Activated naive CD4-positive, alpha-beta T cell treated with anti-CD3 and anti-CD28 coated beads, Interleukin-2, amount 50 U/mL, for 24 hours (primary cell): ENCODE data around the gene ANKRD55.
A peak's percentile ranks its signal among the peaks of the same experiment; 100 is the strongest.
"Not testable (repeated sequence)": the region's sequence is repeated elsewhere in the genome, so short reads cannot be mapped to it uniquely, and the experiment has no call there.

Experiments
- H3K27ac Mint-ChIP-seq: one replicate; pipeline ENCODE4 v1.8.0; 2021; ENCODE audit warnings: mild to moderate bottlenecking, mixed read lengths
- H3K27me3 Mint-ChIP-seq: one replicate; pipeline ENCODE4 v1.8.0; 2021; ENCODE audit warnings: mixed read lengths
- H3K36me3 Mint-ChIP-seq: one replicate; pipeline ENCODE4 v1.8.0; 2021; ENCODE audit warnings: mixed read lengths
- H3K4me1 Mint-ChIP-seq: one replicate; pipeline ENCODE4 v1.8.0; 2021; ENCODE audit warnings: mixed read lengths
- H3K4me3 Mint-ChIP-seq: one replicate; pipeline ENCODE4 v1.8.0; 2021; ENCODE audit warnings: mild to moderate bottlenecking, mixed read lengths
- H3K9me3 Mint-ChIP-seq: one replicate; pipeline ENCODE4 v1.8.0; 2021; ENCODE audit warnings: mixed read lengths

Gene ANKRD55

DNA sequence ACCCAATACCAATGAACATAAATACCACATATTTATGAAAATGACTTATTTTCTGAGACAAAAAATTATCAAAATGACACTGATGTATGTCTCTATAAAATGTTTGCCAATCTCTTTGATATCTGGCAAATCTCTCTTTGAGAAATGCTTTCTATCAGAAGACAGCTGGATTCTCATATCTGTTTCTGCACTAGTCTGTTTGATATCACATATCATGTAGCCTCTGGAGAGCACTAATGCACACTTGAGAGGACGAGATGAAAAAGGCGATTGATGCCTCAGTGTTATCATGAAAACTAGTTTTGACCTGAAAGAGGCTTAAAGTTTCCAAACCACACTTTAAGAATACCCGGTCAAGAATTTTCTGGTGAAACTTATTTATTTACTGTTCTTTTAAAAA is 29.1 kb upstream of the ANKRD55 start:
- Mint-ChIP-seq H3K4me3 (no peak overlapping the region), H3K4me1 (no peaks in the 10 kb centered on the region), H3K36me3 (no peaks in the 10 kb centered on the region), H3K9me3 (no peaks in the 10 kb centered on the region), H3K27ac (no peak overlapping the region), H3K27me3 (no peaks in the 10 kb centered on the region)

DNA sequence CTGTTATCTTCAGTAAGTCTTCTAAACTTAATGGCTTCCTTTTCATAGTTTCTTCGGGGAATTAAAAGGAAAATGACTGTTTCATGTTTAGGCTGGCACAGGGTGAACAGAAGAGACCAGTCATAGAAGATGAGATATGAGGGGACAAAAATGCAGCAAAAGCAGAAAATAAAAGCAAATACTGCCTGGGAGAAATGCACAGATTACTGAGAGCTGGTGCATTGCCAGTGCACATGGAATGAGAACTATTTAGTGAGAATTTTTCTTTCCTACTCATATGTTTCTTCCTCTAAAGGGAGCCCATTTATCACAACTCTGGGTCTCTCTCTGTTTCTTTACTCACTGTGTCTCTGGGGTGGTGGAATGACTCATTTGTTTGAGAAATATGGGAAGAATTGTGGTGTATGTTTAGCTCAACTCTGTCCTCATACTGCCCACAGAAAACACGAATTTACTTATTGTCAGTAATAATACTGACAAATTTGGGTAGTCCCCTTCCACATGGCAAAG is 25.9 kb upstream of the ANKRD55 start:
- Mint-ChIP-seq H3K4me3 (no peak overlapping the region), H3K9me3 (no peaks in the 10 kb centered on the region), H3K36me3 (no peaks in the 10 kb centered on the region), H3K27me3 (no peaks in the 10 kb centered on the region), H3K27ac (no peak overlapping the region), H3K4me1 (no peaks in the 10 kb centered on the region)

DNA sequence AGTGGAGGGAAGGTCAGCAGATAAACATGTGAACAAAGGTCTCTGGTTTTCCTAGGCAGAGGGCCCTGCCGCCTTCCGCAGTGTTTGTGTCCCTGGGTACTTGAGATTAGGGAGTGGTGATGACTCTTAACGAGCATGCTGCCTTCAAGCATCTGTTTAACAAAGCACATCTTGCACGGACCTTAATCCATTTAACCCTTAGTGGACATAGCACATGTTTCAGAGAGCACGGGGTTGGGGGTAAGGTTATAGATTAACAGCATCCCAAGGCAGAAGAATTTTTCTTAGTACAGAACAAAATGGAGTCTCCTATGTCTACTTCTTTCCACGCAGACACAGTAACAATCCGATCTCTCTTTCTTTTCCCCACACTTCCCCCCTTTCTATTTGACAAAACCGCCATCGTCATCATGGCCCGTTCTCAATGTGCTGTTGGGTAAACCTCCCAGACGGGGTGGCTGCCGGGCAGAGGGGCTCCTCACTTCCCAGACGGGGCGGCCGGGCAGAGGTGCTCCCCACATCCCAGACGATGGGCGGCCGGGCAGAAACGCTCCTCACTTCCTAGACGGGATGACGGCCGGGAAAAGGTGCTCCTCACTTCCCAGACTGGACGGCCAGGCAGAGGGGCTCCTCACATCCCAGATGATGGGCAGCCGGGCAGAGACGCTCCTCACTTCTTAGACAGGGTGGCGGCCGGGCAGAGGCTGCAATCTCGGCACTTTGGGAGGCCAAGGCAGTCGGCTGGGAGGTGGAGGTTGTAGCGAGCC is 24.8 kb upstream of the ANKRD55 start:
- not testable (repeated sequence) for H3K4me3 Mint-ChIP-seq, H3K36me3 Mint-ChIP-seq, H3K27me3 Mint-ChIP-seq, H3K9me3 Mint-ChIP-seq, H3K4me1 Mint-ChIP-seq, H3K27ac Mint-ChIP-seq

DNA sequence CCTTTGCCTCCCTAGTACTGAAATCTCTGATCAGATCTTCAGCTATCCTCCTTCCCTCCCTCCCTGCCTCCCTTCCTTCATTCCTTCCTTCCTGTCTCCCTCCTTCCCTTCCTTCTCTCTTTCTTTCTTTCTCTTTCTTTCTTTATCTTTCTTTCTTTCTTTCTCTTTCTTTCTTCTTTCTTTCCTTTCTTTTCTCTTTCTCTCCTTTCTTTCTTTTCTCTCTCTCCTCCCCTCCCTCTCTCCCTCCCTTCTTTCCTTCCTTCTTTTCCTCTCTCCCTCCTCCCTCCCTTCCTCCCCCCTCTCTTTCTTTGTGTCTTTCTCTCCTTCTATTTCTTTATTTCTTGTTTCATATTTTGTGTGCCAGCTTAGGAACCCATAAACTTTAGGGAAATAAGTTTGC is 23.9 kb upstream of the ANKRD55 start:
- Mint-ChIP-seq H3K9me3 (no peaks in the 10 kb centered on the region), H3K4me1 (no peaks in the 10 kb centered on the region), H3K4me3 (no peak overlapping the region), H3K36me3 (no peaks in the 10 kb centered on the region), H3K27ac (peak overlapping the region; percentile 5), H3K27me3 (no peaks in the 10 kb centered on the region)

DNA sequence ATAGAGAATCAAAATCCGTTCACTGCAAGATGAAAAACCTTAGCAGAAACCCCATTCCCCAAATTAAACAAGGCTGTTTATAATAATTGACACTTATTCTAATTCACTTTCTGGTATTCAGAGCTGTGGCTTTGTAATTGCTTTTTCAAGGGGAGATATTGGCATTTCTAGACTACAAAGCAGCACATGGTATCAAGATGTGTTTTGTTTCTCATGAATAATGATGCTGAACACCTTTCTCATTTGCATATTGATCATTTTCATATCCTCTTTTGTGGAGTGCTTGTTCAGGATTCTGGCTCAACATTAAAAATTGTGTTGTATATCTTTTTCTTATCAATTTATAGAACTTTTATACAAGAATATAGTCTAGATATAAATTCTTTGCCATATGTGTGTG is 22.4 kb upstream of the ANKRD55 start:
- H3K9me3 Mint-ChIP-seq, result no peaks in the 10 kb centered on the region
- H3K36me3 Mint-ChIP-seq, result no peaks in the 10 kb centered on the region
- no peak overlapping the region for H3K27ac Mint-ChIP-seq
- no peaks in the 10 kb centered on the region for H3K27me3 Mint-ChIP-seq
- H3K4me3 Mint-ChIP-seq, result no peak overlapping the region
- no peaks in the 10 kb centered on the region for H3K4me1 Mint-ChIP-seq

DNA sequence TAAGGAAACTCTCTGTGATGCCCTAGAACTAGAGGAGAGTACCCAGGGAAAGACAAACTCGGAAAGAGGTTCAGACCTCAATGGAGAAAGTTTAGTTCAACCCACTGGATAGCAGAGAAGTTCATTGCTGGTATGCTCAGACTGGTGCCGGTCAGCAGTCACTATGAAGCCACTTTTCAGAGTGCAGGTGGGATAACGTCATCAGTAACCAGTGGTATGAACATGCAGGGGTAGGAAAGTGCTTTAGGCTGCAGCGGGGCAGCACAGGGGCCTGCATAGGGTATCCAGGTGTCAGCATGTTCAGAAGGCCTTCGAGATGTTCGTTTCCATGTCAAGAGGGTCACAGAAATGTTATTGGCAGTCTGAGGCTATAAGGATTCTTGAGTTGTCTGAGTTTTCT is 20.8 kb upstream of the ANKRD55 start:
- Mint-ChIP-seq H3K27me3 (no peaks in the 10 kb centered on the region), H3K4me1 (no peaks in the 10 kb centered on the region), H3K4me3 (no peak overlapping the region), H3K9me3 (no peaks in the 10 kb centered on the region), H3K36me3 (no peaks in the 10 kb centered on the region), H3K27ac (no peak overlapping the region)

DNA sequence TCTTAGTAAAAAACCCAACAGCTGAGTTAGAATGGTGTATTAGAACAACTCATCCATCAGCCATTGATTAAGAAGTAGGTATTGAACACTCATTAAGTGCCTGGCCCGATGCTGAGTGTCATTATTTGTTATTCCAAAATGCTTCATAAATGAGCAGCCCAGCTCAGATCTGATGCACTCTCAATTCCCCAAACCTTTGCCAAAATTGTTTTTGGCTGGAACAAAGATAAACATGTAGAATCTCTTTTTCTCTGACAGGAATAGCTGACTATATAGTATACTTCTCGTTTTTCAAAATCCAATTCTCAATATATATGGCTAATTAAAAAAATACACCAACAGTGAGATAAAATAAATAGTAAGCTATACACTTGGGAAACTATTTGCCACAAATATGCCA is 20.0 kb upstream of the ANKRD55 start:
- H3K4me1 Mint-ChIP-seq, result no peaks in the 10 kb centered on the region
- no peaks in the 10 kb centered on the region for H3K27me3 Mint-ChIP-seq
- no peaks in the 10 kb centered on the region for H3K9me3 Mint-ChIP-seq
- no peaks in the 10 kb centered on the region for H3K36me3 Mint-ChIP-seq
- no peak overlapping the region for H3K4me3 Mint-ChIP-seq
- H3K27ac Mint-ChIP-seq, result no peak overlapping the region

DNA sequence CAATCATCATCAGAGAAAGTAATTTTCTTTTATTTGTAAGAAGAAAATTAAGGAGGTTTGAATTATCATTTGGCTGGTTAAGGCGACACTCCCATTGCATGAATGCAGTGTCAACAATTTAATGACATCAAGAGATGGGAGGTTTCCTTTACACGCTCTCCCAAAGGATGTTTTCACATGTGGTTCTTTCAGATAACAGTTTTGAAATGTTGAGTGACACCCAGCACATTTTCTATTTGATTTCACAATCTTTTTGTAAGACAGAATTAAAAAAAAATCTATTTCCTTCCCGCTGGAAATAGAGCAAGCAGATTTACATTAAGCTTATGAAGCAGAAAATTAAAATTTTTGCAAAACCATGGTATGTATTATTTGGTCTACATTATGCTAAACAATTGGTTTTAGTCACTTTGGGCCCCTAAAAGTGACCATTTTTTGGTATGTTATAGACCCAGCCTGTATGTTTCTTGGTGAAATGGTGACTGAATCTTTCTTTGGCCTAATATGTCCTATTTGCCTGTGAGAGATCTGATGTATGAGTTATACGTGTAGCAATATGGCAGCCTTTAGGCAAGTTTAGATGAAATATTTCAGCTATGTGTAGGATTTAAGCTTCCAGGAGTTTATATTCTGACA is 18.9 kb upstream of the ANKRD55 start:
- Mint-ChIP-seq H3K27ac (no peak overlapping the region), H3K9me3 (no peaks in the 10 kb centered on the region), H3K36me3 (no peaks in the 10 kb centered on the region), H3K27me3 (no peaks in the 10 kb centered on the region), H3K4me3 (no peak overlapping the region), H3K4me1 (no peaks in the 10 kb centered on the region)

DNA sequence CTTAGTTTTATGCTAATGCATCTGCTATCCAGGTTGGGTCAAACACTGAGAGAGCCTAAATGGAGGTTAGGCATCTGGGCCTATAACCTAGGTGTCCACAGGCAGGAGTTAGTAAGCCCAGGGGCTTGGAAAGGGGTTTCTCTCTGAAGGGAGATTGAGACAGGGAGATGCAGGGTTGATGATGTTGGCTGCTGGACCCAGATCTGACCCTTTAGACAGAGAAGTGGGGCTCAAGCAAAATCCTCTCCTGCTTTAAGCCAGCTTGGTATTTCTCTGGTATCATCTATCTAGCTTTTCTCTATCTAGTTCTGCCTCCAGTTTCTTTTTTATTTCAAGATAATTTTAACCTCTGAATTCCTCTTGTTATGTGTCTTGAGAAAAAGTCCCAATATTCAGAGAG is 18.3 kb upstream of the ANKRD55 start:
- Mint-ChIP-seq H3K36me3 (no peaks in the 10 kb centered on the region), H3K27ac (no peak overlapping the region), H3K4me1 (no peaks in the 10 kb centered on the region), H3K27me3 (no peaks in the 10 kb centered on the region), H3K4me3 (no peak overlapping the region), H3K9me3 (no peaks in the 10 kb centered on the region)

DNA sequence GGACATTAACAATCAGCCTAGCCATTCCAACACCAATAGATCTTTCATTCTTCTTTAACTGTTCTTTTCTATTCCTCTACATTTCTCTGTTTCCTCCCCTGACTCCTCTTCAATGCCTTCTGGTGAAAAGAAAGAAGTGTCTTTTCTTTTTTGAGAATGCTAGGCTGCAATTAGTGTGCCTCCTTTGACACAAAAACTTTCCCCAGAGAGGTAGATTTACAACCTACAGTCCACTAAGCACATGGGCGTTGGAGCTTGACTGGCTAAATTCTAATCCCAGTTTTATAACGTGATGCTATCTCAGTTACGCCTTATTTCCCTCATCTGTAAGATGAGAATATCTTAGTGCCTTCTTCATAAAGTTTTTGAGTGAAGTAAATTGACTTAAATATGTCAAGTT is 16.9 kb upstream of the ANKRD55 start:
- Mint-ChIP-seq H3K36me3 (no peaks in the 10 kb centered on the region), H3K9me3 (no peaks in the 10 kb centered on the region), H3K4me3 (no peak overlapping the region), H3K4me1 (no peaks in the 10 kb centered on the region), H3K27me3 (no peaks in the 10 kb centered on the region), H3K27ac (no peak overlapping the region)

DNA sequence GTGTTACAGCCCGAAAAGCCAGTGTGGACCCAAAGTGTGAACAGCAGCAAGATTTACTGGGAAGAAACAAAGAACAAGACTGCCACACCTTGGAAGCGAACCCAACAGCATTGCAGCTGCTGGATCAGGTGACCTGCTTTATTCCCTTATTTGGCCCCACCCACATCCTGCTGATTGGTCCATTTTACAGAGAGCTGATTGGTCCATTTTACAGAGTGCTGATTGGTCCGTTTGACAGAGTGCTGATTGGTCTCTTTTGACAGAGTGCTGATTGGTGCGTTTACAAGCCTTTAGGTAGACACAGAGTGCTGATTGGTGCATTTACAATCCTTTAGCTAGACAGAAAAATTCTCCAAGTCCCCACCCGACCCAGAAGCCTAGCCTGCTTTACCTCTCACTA is 16.0 kb upstream of the ANKRD55 start:
- not testable (repeated sequence) for H3K27ac Mint-ChIP-seq, H3K27me3 Mint-ChIP-seq, H3K4me1 Mint-ChIP-seq, H3K9me3 Mint-ChIP-seq, H3K4me3 Mint-ChIP-seq, H3K36me3 Mint-ChIP-seq

DNA sequence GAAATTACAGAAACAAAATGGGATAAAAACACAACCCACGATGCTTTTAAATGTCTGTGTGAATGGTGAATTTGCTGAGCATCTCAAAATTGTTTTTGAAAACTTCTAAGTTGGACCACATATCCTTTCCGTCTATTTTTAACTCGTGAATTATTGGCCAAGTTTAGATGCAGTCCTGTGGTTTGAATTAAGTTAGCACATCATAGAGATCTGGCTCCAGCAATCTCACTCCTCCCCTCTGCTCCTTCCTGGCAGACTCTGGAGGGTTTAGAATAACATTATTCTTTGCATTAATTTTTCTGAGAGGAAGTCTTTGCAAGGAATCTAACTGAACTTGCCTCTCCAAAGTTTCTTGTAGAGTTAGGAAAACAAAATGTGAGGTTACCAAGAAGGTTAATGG is 14.5 kb upstream of the ANKRD55 start:
- H3K36me3 Mint-ChIP-seq, result no peaks in the 10 kb centered on the region
- no peaks in the 10 kb centered on the region for H3K27me3 Mint-ChIP-seq
- no peak overlapping the region for H3K4me3 Mint-ChIP-seq
- no peaks in the 10 kb centered on the region for H3K4me1 Mint-ChIP-seq
- no peaks in the 10 kb centered on the region for H3K9me3 Mint-ChIP-seq
- H3K27ac Mint-ChIP-seq, result no peak overlapping the region

DNA sequence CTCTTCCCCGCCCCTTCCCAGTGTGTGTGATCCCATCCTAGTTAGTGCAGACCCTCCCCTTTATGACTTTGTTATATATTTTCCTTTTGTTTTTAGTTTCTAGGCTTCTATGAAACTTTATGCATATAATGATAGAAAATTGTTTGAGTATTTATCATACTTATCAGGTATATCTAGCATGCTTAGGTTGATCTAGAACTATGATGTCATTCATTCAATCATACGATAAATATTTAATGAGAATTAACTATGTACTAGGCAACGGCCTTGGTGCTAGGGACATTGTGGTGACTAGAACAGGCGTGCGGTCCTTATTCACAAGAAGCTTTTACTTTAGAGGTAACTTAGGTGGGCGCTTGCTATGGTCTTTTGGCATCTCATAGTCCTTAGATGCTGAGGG is 13.6 kb upstream of the ANKRD55 start:
- no peaks in the 10 kb centered on the region for H3K9me3 Mint-ChIP-seq
- no peak overlapping the region for H3K4me3 Mint-ChIP-seq
- H3K36me3 Mint-ChIP-seq, result no peaks in the 10 kb centered on the region
- H3K27ac Mint-ChIP-seq, result no peak overlapping the region
- H3K4me1 Mint-ChIP-seq, result no peaks in the 10 kb centered on the region
- H3K27me3 Mint-ChIP-seq, result no peaks in the 10 kb centered on the region

DNA sequence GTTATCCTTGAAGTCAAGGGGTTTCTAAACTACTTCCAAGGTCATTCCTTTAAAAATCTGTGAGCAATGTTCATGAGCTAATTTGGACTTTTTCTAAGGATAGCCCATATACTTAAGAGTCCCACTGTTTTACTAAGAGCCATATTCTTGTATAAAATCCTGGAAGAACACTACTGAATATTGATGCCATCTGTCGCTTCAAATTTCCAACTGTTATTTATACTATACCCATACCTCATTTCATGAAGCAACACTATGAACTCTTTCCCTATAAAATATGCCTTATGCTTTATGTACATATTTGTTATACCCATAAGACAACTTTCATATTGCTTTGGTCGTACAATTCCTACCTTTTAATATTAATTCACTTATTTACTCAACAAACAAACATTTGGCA is 12.4 kb upstream of the ANKRD55 start:
- no peaks in the 10 kb centered on the region for H3K27me3 Mint-ChIP-seq
- H3K9me3 Mint-ChIP-seq, result no peaks in the 10 kb centered on the region
- H3K27ac Mint-ChIP-seq, result no peak overlapping the region
- no peaks in the 10 kb centered on the region for H3K4me1 Mint-ChIP-seq
- peaks cover 2% of the 10 kb centered on the region for H3K36me3 Mint-ChIP-seq
- no peak overlapping the region for H3K4me3 Mint-ChIP-seq

DNA sequence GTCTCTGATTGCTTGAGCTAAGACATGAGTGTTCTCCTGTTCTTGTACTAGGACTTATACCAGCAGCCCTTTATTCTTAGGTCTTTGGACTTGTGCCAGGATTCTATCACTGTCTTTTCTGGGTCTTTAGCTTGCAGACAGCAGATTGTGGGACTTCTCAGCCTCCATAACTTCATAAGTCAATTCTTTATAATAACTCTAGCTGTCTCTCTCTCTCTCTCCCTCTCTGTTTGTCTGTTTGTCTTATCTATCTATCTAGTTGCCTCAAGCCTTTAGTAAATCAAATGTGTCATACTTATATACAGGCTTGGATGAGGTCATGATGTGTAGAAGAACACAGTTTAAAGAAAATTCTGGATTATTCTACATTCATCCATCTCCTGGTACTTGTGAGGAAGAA is 11.5 kb upstream of the ANKRD55 start:
- Mint-ChIP-seq H3K9me3 (no peaks in the 10 kb centered on the region), H3K27me3 (no peaks in the 10 kb centered on the region)

DNA sequence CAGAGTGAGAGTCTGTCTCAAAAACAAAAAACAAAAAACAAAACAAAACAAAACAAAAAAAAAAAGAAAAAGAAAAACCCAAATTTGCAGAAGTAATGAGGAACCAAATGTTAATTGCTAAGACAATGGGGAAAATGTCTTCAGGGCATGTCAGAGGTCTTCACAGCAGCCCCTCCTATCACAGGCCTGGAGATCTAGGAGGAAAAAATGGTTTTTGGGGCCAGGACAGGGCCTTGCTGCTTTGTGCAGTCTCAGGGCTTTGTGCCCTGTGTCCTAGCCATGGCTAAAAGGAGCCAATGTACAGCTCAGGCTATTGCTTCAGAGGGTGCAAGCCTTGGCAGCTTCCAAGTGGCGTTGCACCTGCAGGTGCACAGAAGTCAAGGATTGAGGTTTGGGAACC is 9.1 kb upstream of the ANKRD55 start:
- not testable (repeated sequence) for H3K9me3 Mint-ChIP-seq, H3K36me3 Mint-ChIP-seq

More for the DNA sequence above, 11.5 kb upstream of the ANKRD55 start:
- H3K4me3 Mint-ChIP-seq, result no peak overlapping the region
- no peak overlapping the region for H3K27ac Mint-ChIP-seq
- H3K4me1 Mint-ChIP-seq, result no peaks in the 10 kb centered on the region
- peaks cover 2% of the 10 kb centered on the region for H3K36me3 Mint-ChIP-seq

DNA sequence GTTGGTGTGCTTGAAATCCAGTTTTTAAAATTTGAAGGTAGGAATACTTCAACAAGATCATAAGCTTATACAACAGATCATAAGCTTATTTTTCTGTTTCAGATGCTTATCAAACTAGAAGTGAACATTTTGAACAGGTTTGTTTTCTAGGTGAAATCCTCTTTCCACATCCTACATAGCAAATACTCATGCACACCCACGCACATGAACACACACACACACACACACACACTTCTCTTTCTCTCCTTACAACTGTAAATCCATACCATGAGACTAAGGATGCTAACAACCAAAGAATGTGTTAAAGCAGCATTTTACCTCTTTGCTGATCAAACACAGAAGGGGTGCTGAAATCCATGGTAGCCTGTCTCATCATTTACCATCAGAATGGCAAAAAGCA is 592 bp downstream of the ANKRD55 start:
- H3K4me3 Mint-ChIP-seq, result no peak overlapping the region
- H3K36me3 Mint-ChIP-seq, result no peaks in the 10 kb centered on the region

More for the DNA sequence above, 9.1 kb upstream of the ANKRD55 start:
- not testable (repeated sequence) for H3K4me3 Mint-ChIP-seq, H3K27me3 Mint-ChIP-seq, H3K4me1 Mint-ChIP-seq, H3K27ac Mint-ChIP-seq

More for the DNA sequence above, 592 bp downstream of the ANKRD55 start:
- no peaks in the 10 kb centered on the region for H3K9me3 Mint-ChIP-seq
- no peak overlapping the region for H3K27ac Mint-ChIP-seq
- H3K4me1 Mint-ChIP-seq, result peaks cover 4% of the 10 kb centered on the region
- no peaks in the 10 kb centered on the region for H3K27me3 Mint-ChIP-seq
